MCF 10A (cell line): Measurements from ENCODE around the gene TMEM145. TPM values are rescaled to one million over a fixed set of nuclear protein-coding genes. Genes with fewer than 3 reads are reported as not detected.
A peak's percentile ranks its signal among the peaks of the same experiment; 100 is the strongest.

ENCODE experiments used
- BruUV-seq: library from RNA; stranded (reverse); fragments of 400-500 nt; replicated peaks from 2 replicates; lab custom pipeline; 2021; lab: Mats Ljungman, UMichigan
- CTCF ChIA-PET: fragments of 300-600 bp; sonication (Branson Sonifier 250); formaldehyde crosslinking; extraction: SDS; loops from one replicate; lab custom pipeline; 2021; ENCODE audit warnings: antibody characterized with exemption, inconsistent platforms; lab: Yijun Ruan, JAX
- POLR2A ChIA-PET: fragments of 300-600, 350-650 bp; sonication (Branson Sonifier 250); formaldehyde crosslinking; extraction: SDS; loops from one replicate; lab custom pipeline; 2020; ENCODE audit warnings: antibody characterized with exemption, inconsistent platforms; lab: Yijun Ruan, JAX
- DNase-seq: peaks from one replicate; pipeline ENCODE4 v3.0.0-alpha.2; 2018; ENCODE audit not compliant: unreplicated experiment
- H3K27ac Mint-ChIP-seq: one replicate; pipeline ENCODE4 v1.8.0; 2022; ENCODE audit warnings: mild to moderate bottlenecking, low read depth, mixed read lengths; ENCODE audit not compliant: unreplicated experiment
- H3K27me3 Mint-ChIP-seq: one replicate; pipeline ENCODE4 v1.8.0; 2022; ENCODE audit warnings: mixed read lengths; ENCODE audit not compliant: insufficient read depth, unreplicated experiment
- H3K36me3 Mint-ChIP-seq: one replicate; pipeline ENCODE4 v1.8.0; 2022; ENCODE audit warnings: mild to moderate bottlenecking, moderate library complexity, mixed read lengths; ENCODE audit not compliant: insufficient read depth, unreplicated experiment
- H3K4me1 Mint-ChIP-seq: one replicate; pipeline ENCODE4 v1.8.0; 2022; ENCODE audit warnings: mixed read lengths; ENCODE audit not compliant: insufficient read depth, unreplicated experiment
- H3K4me3 Mint-ChIP-seq: one replicate; pipeline ENCODE4 v1.8.0; 2022; ENCODE audit warnings: mild to moderate bottlenecking, moderate library complexity, mixed read lengths; ENCODE audit not compliant: unreplicated experiment
- H3K9me3 Mint-ChIP-seq: one replicate; pipeline ENCODE4 v1.8.0; 2022; ENCODE audit warnings: mixed read lengths; ENCODE audit not compliant: unreplicated experiment
- intact Hi-C: fragments of 100-400 bp; cut with micrococcal nuclease; formaldehyde crosslinking; loops from 2 replicates; pipeline ENCODE4 v1.14.1; 2022
- total RNA-seq: library from RNA; stranded (reverse); gene quantifications from 2 replicates; pipeline ENCODE4 v1.2.3, GENCODE V29; 2022
- TF ChIP-seq, protein P1 (sequence below): fragments of 200-600 bp; IDR thresholded peaks from one replicate; pipeline ENCODE4 v1.8.0; 2022; ENCODE audit warnings: antibody characterized with exemption, mild to moderate bottlenecking; ENCODE audit not compliant: unreplicated experiment

The TMEM145 gene
- total RNA-seq, 1 experiment from 2014 or later = not detected

DNA sequence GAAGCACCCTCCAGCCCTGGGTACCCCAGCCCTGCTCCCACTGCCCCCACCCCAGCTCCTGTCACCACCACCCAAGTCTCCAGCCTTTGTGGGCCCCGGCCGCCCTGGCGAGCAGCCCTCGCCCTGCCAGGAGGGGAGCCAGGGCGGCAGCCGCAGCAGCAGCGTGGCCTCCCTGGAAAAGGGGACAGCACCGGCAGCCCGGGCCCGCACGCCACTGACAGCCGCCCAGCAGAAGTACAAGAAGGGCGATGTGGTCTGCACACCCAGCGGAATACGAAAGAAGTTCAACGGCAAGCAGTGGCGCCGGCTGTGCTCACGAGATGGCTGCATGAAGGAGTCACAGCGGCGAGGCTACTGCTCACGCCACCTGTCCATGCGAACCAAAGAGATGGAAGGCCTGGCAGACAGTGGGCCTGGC lies 40.1 kb upstream of the TMEM145 start:
- Mint-ChIP-seq H3K36me3 (peaks cover 44% of the 10 kb centered on the region), H3K4me1 (peaks cover 39% of the 10 kb centered on the region), H3K27ac (no peak overlapping the region), H3K27me3 (no peaks in the 10 kb centered on the region), H3K4me3 (no peak overlapping the region), H3K9me3 (no peaks in the 10 kb centered on the region)
- POLR2A ChIA-PET = no interaction called here
- CTCF ChIA-PET = interaction anchor here (0.6 to 1.5 kb wide), 2 partner anchors 27 to 165 kb away, joined by 3 to 4 read pairs; no protein-coding TSS in a partner anchor
- TF ChIP-seq, protein P1, sequence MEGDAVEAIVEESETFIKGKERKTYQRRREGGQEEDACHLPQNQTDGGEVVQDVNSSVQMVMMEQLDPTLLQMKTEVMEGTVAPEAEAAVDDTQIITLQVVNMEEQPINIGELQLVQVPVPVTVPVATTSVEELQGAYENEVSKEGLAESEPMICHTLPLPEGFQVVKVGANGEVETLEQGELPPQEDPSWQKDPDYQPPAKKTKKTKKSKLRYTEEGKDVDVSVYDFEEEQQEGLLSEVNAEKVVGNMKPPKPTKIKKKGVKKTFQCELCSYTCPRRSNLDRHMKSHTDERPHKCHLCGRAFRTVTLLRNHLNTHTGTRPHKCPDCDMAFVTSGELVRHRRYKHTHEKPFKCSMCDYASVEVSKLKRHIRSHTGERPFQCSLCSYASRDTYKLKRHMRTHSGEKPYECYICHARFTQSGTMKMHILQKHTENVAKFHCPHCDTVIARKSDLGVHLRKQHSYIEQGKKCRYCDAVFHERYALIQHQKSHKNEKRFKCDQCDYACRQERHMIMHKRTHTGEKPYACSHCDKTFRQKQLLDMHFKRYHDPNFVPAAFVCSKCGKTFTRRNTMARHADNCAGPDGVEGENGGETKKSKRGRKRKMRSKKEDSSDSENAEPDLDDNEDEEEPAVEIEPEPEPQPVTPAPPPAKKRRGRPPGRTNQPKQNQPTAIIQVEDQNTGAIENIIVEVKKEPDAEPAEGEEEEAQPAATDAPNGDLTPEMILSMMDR = no peak
- no peak for DNase-seq
- intact Hi-C loops = no loop called here
- no TSS peak for BruUV-seq

GRCh38 chr19:42273407-42274064 lies 39.6 kb upstream of the TMEM145 start:
- H3K9me3 Mint-ChIP-seq = no peaks in the 10 kb centered on the region
- BruUV-seq = no TSS peak
- ChIA-PET CTCF (interaction anchor here (0.6 to 1.5 kb wide), 4 partner anchors 28 to 165 kb away, joined by 3 to 4 read pairs (median 3); no protein-coding TSS in a partner anchor), POLR2A (no interaction called here)
- no peaks in the 10 kb centered on the region for H3K27me3 Mint-ChIP-seq
- intact Hi-C loops = no loop called here
- H3K4me1 Mint-ChIP-seq = peaks cover 45% of the 10 kb centered on the region
- peaks cover 48% of the 10 kb centered on the region for H3K36me3 Mint-ChIP-seq
- DNase-seq = no peak
- no peak overlapping the region for H3K4me3 Mint-ChIP-seq
- TF ChIP-seq, protein P1 = no peak
- H3K27ac Mint-ChIP-seq = no peak overlapping the region

DNA sequence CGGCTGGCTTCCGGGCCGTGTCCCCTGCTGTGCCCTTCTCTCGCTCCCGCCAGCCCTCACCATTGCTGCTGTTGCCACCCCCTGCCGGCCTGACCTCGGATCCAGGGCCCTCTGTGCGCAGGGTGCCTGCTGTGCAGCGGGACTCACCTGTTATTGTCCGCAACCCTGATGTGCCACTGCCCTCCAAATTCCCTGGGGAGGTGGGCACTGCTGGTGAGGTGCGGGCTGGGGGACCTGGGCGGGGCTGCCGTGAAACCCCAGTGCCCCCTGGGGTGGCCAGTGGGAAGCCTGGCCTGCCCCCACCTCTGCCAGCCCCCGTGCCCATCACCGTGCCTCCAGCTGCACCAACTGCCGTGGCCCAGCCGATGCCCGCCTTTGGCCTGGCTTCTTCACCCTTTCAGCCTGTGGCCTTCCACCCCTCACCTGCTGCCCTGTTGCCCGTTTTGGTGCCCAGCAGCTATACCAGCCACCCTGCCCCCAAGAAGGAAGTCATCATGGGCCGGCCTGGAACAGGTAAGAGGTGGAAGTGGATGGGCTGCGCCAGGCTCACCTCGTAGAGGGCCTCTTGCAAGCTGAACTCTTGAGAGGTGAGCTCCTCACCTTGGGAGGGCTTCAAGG lies 38.9 kb upstream of the TMEM145 start:
- no peak overlapping the region for H3K4me3 Mint-ChIP-seq
- no peaks in the 10 kb centered on the region for H3K27me3 Mint-ChIP-seq
- peaks cover 50% of the 10 kb centered on the region for H3K36me3 Mint-ChIP-seq
- peaks cover 49% of the 10 kb centered on the region for H3K4me1 Mint-ChIP-seq
- H3K27ac Mint-ChIP-seq = no peak overlapping the region
- no peak for DNase-seq
- CTCF ChIA-PET = interaction anchor here (0.6 to 1.3 kb wide), 5 partner anchors 22 to 146 kb away, joined by 3 to 4 read pairs (median 3); no protein-coding TSS in a partner anchor
- no TSS peak for BruUV-seq
- intact Hi-C loops = no loop called here
- H3K9me3 Mint-ChIP-seq = no peaks in the 10 kb centered on the region
- POLR2A ChIA-PET = interaction anchor here (0.8 to 1.5 kb wide), 2 partner anchors 24 to 31 kb away, joined by 5 to 6 read pairs; partner anchors contain the start of gene GSK3A
- TF ChIP-seq, protein P1 = no peak

- H3K27ac Mint-ChIP-seq = peak overlapping the region; percentile 50
- H3K4me3 Mint-ChIP-seq = peak overlapping the region; percentile 57
- H3K9me3 Mint-ChIP-seq = no peaks in the 10 kb centered on the region
- CTCF ChIA-PET = interaction anchor here (0.9 to 1.3 kb wide), 2 partner anchors 30 to 147 kb away, joined by 3 to 4 read pairs; no protein-coding TSS in a partner anchor
- no TSS peak for BruUV-seq
- DNase-seq = no peak
- TF ChIP-seq, protein P1 = no peak
- peaks cover 46% of the 10 kb centered on the region for H3K4me1 Mint-ChIP-seq
- POLR2A ChIA-PET = interaction anchor here (0.7 to 1.5 kb wide), 3 partner anchors 10 to 32 kb away, joined by 3 to 6 read pairs (median 5); partner anchors contain the start of gene GSK3A
- no peaks in the 10 kb centered on the region for H3K27me3 Mint-ChIP-seq
- intact Hi-C loops = no loop called here
- peaks cover 50% of the 10 kb centered on the region for H3K36me3 Mint-ChIP-seq
These were observed 38.0 kb upstream of the TMEM145 start for GRCh38 chr19:42275103-42275502.
